DMS 273 (cell line): ENCODE results near the gene GNRHR.
"Not testable (repeated sequence)": the region's sequence is repeated elsewhere in the genome, so short reads cannot be mapped to it uniquely, and the experiment has no call there.

Source experiments
- DNase-seq: peaks from one replicate; lab custom pipeline; 2025; ENCODE audit not compliant: unreplicated experiment; lab: John Stamatoyannopoulos, UW

The GNRHR gene

GRCh38 chr4:67754288-67754687 is at the start of gene GNRHR:
Gene GNRHR, minus strand, starts transcription at chr4:67754388. Its CDS starts 53 bp downstream, at chr4:67754335.
- peak; percentile 62 for DNase-seq

GRCh38 chr4:67796810-67797209 is 42.6 kb upstream of the GNRHR start:
- no peak for DNase-seq

DNA sequence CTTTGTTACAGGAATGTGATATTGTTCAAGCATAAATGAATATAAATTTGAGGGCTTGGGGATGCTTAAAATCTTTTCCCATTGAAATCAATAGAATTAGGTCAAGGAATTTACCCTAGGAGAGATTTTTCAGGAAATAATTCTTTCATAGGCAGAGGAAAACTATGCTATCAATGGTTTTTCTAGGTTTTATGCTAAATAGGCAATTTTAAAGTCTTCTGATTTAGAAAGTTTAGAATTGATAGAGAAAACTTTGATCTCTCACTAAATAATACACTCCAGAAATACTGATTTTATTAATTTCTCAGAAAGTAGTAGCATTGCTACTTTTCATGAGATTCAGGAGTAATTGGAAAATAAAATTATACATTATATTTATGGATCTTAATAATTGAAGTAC is 36.5 kb upstream of the GNRHR start:
- DNase-seq = no peak

DNA sequence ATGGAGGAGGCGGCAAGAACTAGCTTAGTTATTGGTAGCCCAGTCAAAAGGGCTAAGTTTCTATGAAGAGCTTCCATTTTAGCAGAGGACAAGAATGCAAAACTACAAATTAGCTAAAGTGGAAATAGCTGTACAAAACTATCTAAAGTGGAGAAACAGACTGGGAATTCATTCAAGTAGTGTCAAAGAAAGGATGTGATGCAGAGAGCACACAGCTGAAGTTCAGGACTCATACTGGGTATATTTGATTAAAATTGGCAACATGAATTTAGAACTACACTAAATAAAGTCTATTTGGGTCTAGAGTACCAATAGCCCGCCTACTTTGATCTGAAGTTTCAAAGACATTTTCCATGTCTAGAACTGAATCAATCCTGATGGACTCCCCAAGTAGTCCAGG is 33.1 kb upstream of the GNRHR start:
- DNase-seq = no peak

DNA sequence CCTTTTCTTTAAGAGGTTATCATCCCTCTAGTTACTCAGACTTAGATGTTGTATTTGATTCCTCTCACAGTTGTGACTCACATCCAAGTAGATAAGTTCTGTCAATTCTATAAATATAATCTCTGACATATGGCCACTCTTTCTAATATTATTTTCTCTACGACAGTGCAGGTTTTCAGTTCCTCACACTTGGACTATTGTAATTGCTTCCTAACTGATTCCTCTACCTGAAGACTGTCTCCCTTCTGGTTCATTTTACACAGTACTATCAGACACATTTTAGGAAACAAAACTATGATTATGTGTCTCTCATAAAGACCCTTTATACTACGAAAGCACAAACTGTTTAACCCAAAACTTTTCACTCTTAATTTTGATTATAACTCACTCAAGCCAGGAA is 31.3 kb upstream of the GNRHR start:
- no peak for DNase-seq

DNA sequence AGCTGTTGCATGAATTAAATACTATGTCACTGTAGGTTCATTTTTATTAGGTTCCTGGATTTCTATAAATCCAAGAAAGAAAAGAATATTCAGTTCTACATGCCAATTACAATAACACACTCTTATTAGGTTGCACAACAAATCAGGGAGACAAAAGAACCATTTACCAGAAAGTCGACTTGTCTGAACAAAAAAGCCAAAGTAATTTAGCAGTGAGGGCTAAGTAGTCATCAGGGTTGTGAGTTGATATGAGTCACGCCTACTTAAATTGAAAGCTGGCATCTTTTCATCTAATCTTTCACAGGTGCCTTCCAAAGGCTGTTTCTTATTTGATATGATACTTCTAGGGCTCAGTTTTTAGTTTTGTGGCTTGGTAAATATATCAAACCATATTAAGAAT is 25.4 kb upstream of the GNRHR start:
- DNase-seq = peak; percentile 57

GRCh38 chr4:67776746-67777145 is 22.6 kb upstream of the GNRHR start:
- peak; percentile 55 for DNase-seq

DNA sequence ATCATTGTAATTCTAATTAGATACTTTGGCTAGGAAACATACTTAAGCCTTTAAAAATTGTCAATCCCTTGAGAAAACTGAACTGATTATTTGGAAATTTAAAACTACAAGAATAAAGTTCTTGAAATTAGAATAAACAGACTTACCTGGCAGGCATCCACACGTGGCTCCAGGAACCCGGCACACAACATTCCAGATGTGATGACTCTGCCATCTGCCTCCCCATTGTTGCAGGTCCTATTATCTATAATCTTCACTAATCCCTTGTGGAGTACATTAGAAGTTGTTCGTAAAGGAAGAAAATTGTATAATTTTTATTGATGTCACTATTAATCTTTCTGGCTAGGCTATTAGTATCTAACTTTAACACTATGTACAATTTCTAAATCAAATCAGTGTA is 16.2 kb upstream of the GNRHR start:
- DNase-seq = peak; percentile 18

DNA sequence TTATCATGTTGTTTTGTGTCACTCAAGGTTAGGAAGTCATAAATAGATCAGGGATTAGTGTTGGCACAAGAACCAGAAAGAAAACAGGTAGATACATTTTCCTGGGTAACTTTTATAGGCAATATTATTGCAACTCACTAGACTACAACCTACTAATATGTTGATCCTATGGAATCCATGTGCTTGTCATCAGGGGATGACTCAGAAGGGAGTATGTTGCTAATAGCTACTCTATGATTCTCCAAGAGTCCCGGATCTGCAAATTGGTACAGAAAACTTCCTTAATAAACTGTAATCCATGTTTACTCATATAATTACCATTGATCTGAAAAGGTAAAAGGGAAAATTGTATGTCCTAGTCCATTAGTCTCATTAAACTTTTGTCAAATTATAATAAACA is 11.7 kb upstream of the GNRHR start:
- no peak for DNase-seq

GRCh38 chr4:67765401-67765800 is 11.2 kb upstream of the GNRHR start:
- no peak for DNase-seq

DNA sequence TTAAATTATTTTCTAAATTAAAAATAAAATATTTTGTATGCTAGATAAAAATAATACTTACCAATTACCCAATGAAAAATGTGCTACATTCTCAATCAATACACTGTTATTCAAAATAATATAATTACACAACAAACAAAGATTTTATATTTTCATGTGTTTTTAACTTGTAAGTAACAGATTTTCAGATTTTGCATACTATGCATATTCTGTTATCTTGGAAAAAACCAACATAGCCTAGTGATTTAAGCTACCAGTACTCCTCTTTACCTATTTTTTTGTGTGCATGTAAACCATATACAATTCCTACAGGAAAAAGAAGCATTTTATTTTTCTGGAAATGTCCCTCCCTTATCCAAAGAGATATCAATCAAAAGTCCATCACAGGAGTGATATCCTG is 10.0 kb upstream of the GNRHR start:
- no peak for DNase-seq

DNA sequence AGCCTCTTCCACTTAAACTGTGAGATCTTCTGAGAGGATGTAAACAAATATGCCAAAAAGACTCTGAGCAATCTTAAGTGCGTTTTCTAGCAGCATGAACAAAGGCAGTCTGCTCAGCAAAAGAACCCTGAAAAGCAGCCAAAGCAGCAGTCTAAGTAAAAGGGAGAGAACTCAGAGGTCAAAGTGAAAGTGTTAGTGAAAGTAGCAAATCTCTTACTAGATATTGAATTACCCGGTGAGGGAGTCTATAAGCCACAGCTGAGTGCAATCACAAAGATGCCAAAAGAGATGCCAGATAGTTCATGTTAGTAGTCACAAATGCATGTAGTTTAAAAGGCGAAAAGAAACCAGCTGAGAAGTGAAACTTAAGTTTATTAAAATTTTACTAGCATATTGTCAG is 7.9 kb upstream of the GNRHR start:
- peak; percentile 42 for DNase-seq

- DNase-seq = not testable (repeated sequence)
Observed at GRCh38 chr4:67756991-67757390, 2.8 kb upstream of the GNRHR start.

- DNase-seq = no peak
Observed at GRCh38 chr4:67755974-67756373, 1.8 kb upstream of the GNRHR start.

- DNase-seq = no peak
Observed at GRCh38 chr4:67751260-67751659, 2.9 kb downstream of the GNRHR start.

- DNase-seq = no peak
Observed at GRCh38 chr4:67750691-67751090, 3.5 kb downstream of the GNRHR start.

GRCh38 chr4:67749286-67749685 is 4.9 kb downstream of the GNRHR start:
- no peak for DNase-seq

- peak; percentile 51 for DNase-seq
Observed at GRCh38 chr4:67746797-67747495, 7.2 kb downstream of the GNRHR start.

DNA sequence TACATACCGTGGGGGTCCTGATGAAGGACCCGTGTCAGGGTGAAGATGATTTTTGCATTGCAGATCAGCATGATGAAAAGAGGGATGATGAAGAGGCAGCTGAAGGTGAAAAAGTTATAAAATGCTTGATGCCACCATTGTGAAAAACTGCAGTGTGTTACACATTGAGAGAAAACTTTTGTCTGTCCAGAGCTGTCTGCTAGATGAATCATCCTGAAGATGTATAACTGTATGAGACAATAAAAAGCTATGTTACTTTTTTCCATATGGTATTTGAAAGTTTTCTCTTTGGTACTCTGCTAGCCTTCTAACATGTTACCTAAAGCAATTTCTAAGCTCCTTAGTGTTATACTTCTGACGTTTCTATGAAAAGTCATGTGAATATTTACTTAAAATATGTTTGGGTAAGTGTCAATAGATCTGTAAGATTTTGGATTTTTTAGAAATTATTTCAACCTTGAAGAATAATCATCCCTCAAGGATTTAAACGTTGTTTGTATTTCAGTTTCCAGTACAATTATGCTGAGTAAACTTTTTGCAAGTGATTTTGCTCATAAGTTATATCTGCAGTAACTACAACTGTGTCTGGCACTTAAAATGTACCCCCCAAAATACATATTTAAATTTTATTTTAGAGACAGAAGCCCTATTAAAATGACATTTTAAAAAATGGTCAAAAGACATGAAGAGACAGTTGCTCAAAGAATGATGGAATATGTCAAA is 9.5 kb downstream of the GNRHR start:
- no peak for DNase-seq

- DNase-seq = no peak
Observed at GRCh38 chr4:67743194-67743593, 11.0 kb downstream of the GNRHR start.

DNA sequence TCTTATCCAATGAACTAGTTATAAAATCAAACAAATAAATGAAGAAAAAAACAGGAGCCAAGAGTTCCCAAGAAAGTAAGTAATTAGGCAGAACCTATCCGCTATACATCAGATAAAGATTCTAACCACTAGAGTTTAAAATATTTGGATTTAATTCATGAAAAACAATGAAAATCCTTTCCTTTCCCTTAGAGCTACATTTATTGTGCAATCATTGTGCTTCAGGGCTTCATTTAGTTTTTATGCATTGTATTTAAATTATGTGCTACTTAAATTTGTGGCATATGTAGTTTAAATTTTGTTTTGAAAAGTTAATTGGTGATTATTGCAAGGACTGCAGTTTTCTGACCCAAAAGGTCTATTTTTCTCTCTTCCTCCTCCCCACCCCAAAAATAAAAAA is 17.9 kb downstream of the GNRHR start:
- DNase-seq = no peak

- no peak for DNase-seq
Observed at GRCh38 chr4:67735325-67735724, 18.9 kb downstream of the GNRHR start.

- DNase-seq = not testable (repeated sequence)
Observed at GRCh38 chr4:67730511-67730910, 23.7 kb downstream of the GNRHR start.
